GM12875 (cell line): ENCODE data around the gene TBC1D2.
"Not testable (repeated sequence)": the region's sequence is repeated elsewhere in the genome, so short reads cannot be mapped to it uniquely, and the experiment has no call there.

Experiments
- H3K4me3 ChIP-seq: one replicate; pipeline ENCODE4 v1.5.1; 2011; ENCODE audit warnings: low read depth, low read length, control low read depth
- TF ChIP-seq, protein P1 (sequence below): IDR thresholded peaks from 2 replicates; pipeline ENCODE4 v1.5.1; 2011; ENCODE audit warnings: low read depth, mild to moderate bottlenecking, control low read depth, inconsistent platforms, low read length, moderate library complexity, borderline replicate concordance; ENCODE audit not compliant: insufficient read depth

Gene TBC1D2

DNA sequence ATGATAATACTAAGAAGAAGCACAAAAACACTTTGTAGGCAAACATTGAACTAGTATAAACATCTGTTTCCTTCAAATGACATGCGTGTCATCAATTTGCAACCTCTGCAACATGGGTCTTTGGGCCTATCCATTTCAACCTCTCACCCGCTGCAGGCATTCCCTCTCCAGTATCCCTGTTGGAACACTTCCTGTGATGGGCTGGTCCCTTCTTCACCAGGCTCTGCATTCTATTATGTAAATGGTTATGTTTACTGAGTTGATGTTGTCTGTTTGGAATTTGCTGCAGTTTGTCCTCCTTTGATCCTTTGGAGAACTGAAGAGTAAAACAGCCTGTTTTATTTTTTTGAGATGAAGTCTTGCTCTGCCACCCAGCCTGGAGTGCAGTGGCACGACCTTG lies 16.6 kb upstream of the TBC1D2 start:
- TF ChIP-seq, protein P1, sequence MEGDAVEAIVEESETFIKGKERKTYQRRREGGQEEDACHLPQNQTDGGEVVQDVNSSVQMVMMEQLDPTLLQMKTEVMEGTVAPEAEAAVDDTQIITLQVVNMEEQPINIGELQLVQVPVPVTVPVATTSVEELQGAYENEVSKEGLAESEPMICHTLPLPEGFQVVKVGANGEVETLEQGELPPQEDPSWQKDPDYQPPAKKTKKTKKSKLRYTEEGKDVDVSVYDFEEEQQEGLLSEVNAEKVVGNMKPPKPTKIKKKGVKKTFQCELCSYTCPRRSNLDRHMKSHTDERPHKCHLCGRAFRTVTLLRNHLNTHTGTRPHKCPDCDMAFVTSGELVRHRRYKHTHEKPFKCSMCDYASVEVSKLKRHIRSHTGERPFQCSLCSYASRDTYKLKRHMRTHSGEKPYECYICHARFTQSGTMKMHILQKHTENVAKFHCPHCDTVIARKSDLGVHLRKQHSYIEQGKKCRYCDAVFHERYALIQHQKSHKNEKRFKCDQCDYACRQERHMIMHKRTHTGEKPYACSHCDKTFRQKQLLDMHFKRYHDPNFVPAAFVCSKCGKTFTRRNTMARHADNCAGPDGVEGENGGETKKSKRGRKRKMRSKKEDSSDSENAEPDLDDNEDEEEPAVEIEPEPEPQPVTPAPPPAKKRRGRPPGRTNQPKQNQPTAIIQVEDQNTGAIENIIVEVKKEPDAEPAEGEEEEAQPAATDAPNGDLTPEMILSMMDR, result no peak
- H3K4me3 ChIP-seq, result no peak overlapping the region

DNA sequence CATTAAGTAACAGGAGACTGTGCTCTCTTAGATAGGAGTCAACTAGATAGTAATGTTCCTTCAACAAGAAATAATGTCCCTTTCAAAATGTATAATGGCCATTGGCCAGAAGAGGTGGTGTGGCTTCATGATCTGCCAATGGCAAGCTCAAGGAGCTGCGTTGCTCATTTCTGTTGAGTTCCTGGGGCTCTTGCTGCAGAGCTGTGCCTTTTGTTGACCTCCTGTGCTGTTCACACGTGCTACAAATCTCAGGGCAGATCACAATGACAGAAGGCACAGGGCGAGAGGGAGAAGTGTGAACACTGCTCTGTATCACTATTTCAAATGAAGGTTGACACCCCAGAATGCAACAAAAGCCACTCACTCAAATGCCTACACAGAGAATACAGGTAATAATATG lies 16.0 kb upstream of the TBC1D2 start:
- TF ChIP-seq, protein P1, result no peak
- H3K4me3 ChIP-seq, result no peak overlapping the region

DNA sequence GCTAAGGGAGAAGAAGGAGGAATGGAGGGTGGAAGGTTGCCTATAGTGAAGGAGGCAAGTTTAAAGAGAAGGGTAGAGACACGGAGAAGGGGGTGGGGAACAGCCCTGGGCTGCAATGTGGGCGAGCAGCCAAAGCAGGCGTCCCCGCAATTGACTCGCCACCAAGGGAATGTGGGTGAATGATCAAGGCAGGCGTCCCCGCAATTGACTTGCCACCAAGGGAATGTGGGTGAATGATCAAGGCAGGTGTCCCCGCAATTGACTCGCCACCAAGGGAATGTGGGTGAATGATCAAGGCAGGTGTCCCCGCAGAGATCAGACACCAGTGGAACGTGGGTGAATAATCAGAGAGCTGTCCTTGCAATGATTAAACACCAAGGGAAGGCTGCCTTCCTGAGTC lies 14.8 kb upstream of the TBC1D2 start:
- not testable (repeated sequence) for H3K4me3 ChIP-seq

DNA sequence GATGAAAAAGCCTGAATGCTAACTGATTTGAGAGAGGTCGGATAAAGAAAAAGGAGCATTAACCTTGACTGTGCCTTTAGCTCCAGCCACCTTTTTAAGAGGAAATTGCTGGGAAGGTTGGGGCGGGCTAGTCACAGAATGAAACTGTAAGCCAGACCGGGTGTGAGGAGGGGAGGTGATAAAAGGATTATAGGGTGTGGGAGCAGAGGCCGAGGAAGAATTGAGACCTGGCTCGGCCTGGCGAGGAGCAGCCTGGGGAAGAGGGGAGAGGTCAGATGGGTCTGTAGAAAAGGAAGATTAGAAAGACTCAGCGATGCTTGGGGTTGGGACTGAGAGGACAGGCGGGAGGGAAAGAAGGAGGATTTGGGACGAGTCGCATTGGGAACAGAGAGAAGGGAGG lies 14.2 kb upstream of the TBC1D2 start:
- not testable (repeated sequence) for H3K4me3 ChIP-seq

DNA sequence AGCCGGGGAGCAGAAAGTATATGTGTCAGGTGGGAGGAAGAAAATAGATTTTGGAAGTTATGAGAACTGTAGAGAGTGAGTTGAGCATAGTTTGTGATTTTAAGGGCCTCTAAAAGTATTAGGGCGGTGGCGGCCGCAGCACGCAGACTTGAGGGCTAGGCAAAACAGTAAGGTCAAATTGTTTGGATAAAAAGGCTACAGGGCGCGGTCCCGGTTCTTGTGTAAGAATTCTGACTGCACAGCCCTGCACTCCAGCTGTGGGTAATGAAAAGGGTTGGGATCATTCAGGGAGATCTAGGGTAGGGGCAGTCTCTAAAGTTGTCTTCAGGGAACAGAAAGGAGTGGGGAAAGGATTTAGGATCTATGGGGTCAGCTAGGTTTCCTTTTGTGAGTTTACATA lies 12.1 kb upstream of the TBC1D2 start:
- not testable (repeated sequence) for H3K4me3 ChIP-seq

DNA sequence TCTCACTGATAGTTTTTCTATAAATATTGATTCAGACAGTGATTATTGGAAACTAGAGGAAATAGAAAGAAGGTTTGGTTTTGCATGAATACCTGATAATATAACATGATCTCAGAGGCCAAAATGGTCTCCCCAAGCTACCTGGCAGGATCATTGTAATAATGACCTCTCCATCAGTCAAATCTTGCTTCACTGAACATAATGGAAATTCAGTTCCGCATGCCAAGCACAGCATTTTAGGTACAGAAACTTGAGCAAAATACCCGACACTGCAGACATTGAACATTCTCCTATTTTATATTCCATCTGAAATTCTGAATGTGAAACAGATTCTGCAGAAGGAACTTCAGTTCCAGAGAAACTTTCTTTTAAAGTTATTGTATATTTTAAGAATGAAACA lies 9.1 kb upstream of the TBC1D2 start:
- H3K4me3 ChIP-seq, result no peak overlapping the region
- TF ChIP-seq, protein P1, result no peak

DNA sequence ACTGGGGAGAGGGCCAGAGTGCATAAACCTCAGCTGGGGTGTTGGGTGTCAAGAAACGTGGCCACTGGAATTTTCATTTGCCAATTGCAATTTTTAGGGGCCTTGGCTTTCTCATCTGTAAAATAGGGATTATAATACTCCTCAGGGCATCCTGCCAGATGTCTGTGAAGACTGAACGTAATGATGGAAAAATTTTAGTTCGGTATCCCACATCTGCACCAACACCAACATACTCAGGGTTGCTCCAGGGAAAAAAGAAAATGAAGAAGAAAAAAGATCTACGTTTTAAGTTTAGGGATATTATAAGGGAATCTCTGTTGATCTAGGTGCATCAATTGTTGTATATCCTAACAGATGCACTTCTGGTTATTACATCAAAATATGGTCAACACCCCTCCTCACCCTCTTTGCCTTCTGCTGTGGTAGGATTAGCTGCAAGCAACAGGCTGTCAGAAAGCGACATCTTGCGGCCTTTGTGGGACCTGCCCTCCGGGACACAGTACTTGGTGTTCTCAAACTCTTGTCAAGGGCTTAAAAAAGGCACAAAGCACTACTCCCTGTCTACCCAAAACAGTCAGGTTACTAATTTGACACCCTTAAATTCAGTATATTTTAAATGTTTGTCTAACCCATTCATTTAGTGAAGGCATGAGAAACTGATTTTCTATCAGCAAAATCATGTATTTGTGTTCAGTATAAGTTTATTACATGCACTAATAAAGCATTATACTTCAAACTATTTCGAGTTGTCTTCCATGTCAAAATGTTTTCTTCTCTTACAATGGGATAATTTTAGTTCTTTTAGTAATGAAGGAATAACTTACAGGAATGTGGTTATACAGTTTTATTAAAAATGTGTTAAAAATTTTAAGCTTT lies 8.3 kb upstream of the TBC1D2 start:
- TF ChIP-seq, protein P1, result peak; percentile 92
- no peak overlapping the region for H3K4me3 ChIP-seq

DNA sequence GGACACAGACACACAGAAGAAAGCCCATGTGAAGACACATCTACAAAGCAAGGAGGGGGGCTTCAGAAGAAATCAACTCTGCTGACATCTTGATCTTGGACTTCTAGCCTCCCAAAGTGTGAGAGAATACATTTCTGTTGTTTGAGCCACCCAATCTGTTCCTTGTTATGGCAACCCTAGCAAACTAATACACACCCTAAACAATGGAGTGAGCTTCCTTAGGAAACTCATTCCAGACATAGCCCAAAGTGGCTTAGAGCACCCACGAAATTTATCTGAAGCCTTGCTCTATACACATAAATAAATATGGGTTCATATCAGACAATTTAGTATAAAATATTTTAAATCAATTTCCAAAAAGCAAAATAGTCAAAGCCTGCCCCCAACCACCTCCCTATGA lies 7.6 kb upstream of the TBC1D2 start:
- TF ChIP-seq, protein P1, result no peak
- no peak overlapping the region for H3K4me3 ChIP-seq

DNA sequence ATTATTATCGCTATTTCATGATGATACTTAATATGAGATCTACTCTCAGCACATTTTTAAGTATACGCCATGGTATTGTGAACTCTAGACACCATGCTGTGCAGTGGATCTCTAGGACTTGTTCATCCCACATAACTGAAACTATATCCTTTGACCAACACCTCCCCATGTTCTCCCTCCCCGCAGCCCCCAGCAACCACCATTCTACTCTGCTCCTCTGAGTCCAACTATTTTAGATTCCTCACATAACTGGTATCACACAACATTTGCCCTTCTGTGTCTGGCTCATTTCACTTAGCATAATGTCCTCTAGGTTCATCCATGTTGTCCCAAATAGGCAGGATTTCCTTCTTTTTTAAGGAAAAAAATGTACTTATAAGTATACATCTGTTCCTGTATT lies 6.6 kb upstream of the TBC1D2 start:
- H3K4me3 ChIP-seq, result no peak overlapping the region
- TF ChIP-seq, protein P1, result no peak
